Stomach smooth muscle (tissue), 2 donors: ENCODE results near the gene AHI1.

Experiments used
- H3K27ac ChIP-seq: one replicate; pipeline ENCODE4 v1.7.0; 2013; ENCODE audit warnings: mild to moderate bottlenecking, low read length, inconsistent platforms
- H3K27me3 ChIP-seq, 2 donors: one replicate each; pipeline ENCODE4 v1.7.0; 2013; ENCODE audit warnings: low read length in 2 of 2; ENCODE audit not compliant: insufficient read depth in 2 of 2, control insufficient read depth in 1 of 2
- H3K36me3 ChIP-seq, 2 donors: one replicate each; pipeline ENCODE4 v1.7.0; 2013; ENCODE audit warnings: low read length in 2 of 2; ENCODE audit not compliant: control insufficient read depth in 2 of 2, insufficient read depth in 2 of 2
- H3K4me1 ChIP-seq: one replicate; pipeline ENCODE4 v1.7.0; 2013; ENCODE audit warnings: low read length; ENCODE audit not compliant: control insufficient read depth, insufficient read depth
- H3K4me3 ChIP-seq, 2 donors: one replicate each; pipeline ENCODE4 v1.7.0; 2013; ENCODE audit warnings: low read length in 2 of 2
- H3K9ac ChIP-seq, 2 donors: one replicate each; pipeline ENCODE4 v1.7.0; 2013; ENCODE audit warnings: low read length in 2 of 2, mild to moderate bottlenecking in 1 of 2
- H3K9me3 ChIP-seq, 2 donors: one replicate each; pipeline ENCODE4 v1.7.0; 2013; ENCODE audit warnings: low read length in 2 of 2; ENCODE audit not compliant: control insufficient read depth in 2 of 2
- donor health status: healthy.
- donor health status: Pancreatic carcinoma.

AHI1 gene

DNA sequence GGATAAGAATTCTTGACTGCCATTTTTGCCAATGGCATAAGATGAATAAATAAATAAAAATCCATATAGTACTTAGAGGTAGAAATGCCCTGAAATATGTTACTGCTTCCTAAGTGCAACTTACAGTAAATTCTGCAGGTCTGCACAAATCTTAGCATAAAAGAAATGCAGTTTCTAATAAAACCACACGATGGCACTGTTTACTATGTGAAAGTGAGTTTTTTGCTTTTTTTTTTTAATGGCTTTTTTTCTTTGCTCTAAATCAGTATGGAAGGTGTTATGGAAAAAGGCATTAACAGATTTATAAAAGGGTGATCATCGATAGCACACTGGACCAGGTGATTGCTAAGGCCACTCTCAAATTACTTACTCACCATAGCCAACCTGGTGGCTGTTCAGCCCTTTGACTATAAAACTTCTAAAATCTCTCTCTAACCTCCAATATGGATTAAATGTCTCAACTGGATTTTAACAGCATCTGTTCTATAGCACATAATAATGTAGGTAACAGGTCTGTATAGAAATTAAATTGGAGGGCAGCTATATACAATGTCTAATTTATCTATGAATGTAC is 45.8 kb downstream of the AHI1 start:
- Histone ChIP-seq H3K9ac (no peak overlapping the region), H3K27me3 (no peaks in the 10 kb centered on the region), H3K27ac (no peak overlapping the region), H3K4me3 (no peak overlapping the region), H3K9me3 (no peaks in the 10 kb centered on the region), H3K4me1 (no peaks in the 10 kb centered on the region), H3K36me3 (peaks cover 0 to 9% of the 10 kb centered on the region in 2 donors)

DNA sequence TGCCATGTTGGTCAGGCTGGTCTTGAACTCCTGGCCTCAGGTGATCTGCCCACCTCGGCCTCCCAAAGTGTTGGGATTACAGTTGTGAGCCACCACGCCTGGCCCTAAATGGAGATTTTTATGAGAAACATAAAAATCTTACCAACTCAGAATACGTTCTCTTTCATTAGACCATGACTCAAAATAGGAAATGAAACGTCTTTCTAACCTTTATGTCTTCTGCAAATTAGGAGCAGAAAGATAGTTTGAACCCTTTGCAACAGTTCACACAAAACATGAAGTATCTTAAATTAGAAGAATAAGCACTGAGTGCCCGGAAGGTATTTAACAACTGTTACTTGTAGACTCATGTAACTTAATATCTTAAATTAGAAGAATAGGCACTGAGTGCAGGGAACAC is 48.3 kb downstream of the AHI1 start:
- Histone ChIP-seq H3K4me1 (no peaks in the 10 kb centered on the region), H3K27me3 (no peaks in the 10 kb centered on the region), H3K4me3 (no peak overlapping the region), H3K27ac (no peak overlapping the region), H3K9ac (no peak overlapping the region), H3K36me3 (peaks cover 7 to 19% of the 10 kb centered on the region in 2 donors), H3K9me3 (no peaks in the 10 kb centered on the region)

DNA sequence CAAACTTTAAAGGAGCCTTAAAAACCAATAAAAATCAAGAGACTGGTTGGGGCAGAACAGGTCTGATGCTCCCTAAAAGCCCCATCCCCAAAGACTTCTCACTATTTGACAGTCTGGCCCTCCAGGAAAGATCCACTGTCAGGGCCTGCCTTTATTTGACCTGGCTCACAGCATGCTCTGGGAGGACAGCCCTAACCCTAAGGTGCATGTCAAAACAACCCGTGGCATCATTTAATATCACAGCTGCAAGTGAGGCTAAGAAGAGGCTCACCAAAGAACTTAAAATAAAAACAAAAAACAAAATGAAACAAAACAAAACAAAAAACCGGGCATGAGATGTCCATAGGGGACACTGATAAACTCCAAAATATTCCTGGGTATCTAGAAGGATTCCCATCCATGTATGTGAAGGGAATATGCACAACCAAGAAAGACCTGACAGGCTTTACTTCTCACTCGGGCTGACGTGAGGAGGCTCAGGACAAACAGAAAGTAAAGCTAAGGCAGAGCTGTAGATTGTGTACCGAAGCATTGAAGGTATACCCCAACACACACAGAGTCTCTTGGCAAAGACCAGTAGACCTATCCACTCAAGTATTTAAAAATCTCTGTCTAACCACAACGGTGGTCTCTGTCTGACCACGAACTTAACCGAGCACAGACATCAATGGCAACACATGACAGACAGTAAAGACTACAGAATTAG is 57.3 kb downstream of the AHI1 start:
- Histone ChIP-seq H3K27me3 (no peaks in the 10 kb centered on the region), H3K36me3 (peaks cover 8 to 36% of the 10 kb centered on the region in 2 donors), H3K27ac (no peak overlapping the region), H3K4me1 (no peaks in the 10 kb centered on the region), H3K9me3 (no peaks in the 10 kb centered on the region), H3K9ac (no peak overlapping the region), H3K4me3 (no peak overlapping the region)

DNA sequence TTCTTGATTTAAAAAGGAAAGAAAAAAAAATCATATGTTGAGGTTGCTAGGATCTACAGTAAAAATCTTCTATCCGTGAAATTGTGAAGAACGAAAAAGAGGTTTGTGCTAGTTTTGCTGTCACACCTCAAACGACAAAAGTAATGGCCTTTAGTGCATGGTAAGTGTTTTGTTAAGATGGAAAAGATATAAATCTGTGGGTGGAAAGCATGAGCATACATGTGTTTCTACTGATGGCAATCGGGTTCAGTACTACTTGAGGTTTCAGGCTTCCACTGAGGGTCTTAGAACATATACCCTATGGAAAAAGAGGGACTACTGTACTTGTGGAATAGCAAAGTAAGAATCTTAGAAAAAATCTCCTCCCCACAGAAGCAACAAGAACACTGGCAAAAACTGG is 58.0 kb downstream of the AHI1 start:
- Histone ChIP-seq H3K4me1 (no peaks in the 10 kb centered on the region), H3K36me3 (peaks cover 7 to 32% of the 10 kb centered on the region in 2 donors), H3K4me3 (no peak overlapping the region), H3K27me3 (no peaks in the 10 kb centered on the region), H3K27ac (no peak overlapping the region), H3K9me3 (no peaks in the 10 kb centered on the region), H3K9ac (no peak overlapping the region)

DNA sequence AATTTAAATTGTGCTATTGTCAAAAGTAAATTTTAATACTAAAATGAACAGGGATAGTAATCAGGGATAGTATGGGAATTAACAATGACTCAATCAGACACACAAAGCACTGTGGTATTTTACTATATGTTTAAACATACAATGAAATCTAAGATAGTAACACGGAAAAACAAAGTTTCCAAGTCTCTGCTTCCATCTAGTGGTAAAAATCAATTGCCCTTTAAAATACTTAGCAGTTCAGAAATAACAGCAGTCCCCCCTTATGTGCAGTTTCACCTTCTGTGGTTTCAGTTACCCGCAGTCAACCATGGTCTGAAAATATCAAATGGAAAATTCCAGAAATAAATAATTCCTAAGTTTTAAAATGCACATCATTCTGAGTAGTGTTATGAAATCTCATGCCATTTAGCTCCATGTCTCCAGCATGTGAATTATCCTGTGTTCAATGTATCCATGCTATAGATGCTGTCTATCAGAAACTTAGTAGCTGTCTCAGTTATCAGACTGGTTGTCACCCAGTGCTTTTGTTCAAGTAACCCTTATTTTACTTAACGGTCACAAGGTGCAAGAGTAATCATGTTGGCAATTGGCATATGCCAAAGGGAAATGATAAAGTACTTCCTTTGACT is 58.5 kb downstream of the AHI1 start:
- Histone ChIP-seq H3K4me3 (no peak overlapping the region), H3K4me1 (no peaks in the 10 kb centered on the region), H3K9ac (no peak overlapping the region), H3K9me3 (no peaks in the 10 kb centered on the region), H3K27ac (no peak overlapping the region), H3K36me3 (peaks cover 7 to 28% of the 10 kb centered on the region in 2 donors), H3K27me3 (no peaks in the 10 kb centered on the region)

DNA sequence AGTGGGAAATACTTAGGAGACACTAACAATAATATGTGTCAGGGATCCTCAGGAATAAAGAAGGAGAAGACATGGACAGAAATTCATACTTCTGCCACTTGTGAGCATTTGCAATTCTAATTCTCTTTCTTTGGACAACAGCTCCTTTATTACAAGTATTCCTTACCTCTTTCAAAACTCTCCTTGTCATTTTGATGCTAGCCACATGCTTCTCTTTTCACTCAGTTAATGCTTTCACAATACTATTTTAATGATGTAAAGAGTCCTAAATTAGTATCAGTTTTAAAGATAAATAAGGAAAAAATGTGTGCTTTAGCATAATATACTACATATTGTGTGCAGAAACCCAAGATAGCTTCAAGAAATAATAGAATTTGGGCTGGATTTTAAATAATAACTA is 62.5 kb downstream of the AHI1 start:
- Histone ChIP-seq H3K9me3 (no peaks in the 10 kb centered on the region), H3K27ac (no peak overlapping the region), H3K9ac (no peak overlapping the region), H3K4me1 (no peaks in the 10 kb centered on the region), H3K36me3 (peaks cover 4 to 30% of the 10 kb centered on the region in 2 donors), H3K4me3 (no peak overlapping the region), H3K27me3 (no peaks in the 10 kb centered on the region)

DNA sequence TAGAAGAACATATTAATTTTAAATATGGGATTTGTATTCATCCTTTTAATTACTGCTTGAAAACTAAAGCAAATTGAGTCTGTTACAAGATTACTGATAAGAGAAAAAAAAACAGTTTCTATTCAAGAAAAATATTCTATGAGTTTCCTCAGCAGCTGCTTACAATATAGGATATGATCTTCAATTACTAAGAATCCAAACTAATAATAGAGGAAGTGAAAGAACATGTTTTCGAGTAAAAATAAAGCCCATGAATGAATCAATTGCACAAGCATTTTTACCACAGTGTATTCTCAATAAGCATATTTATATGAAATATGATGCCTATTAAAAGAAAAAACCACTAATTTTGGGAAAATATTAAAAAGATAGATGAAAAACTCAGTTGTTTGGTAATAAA is 63.4 kb downstream of the AHI1 start:
- Histone ChIP-seq H3K4me1 (no peaks in the 10 kb centered on the region), H3K4me3 (no peak overlapping the region), H3K36me3 (peaks cover 4 to 30% of the 10 kb centered on the region in 2 donors), H3K9ac (no peak overlapping the region), H3K9me3 (no peaks in the 10 kb centered on the region), H3K27ac (no peak overlapping the region), H3K27me3 (no peaks in the 10 kb centered on the region)

DNA sequence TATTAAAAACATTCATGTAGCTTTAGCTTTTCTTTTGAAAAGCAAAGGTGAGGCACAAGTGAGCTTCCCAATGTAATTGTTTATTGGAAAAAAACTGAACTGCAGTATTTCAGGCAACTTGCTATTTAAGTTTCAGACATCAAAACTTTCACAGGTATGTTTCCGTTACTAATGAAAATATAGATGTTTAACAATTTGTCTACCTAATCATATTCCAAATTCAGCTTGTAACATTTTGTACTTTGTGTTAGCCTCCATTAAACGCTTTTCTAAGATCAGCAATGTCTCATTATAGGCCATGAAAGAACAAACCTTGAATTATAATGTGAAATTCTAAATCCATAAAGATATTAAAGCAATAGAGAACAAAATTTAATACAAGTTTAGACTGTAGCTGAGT is 69.5 kb downstream of the AHI1 start:
- no peaks in the 10 kb centered on the region for H3K9me3 ChIP-seq
- H3K9ac ChIP-seq: no peak overlapping the region

DNA sequence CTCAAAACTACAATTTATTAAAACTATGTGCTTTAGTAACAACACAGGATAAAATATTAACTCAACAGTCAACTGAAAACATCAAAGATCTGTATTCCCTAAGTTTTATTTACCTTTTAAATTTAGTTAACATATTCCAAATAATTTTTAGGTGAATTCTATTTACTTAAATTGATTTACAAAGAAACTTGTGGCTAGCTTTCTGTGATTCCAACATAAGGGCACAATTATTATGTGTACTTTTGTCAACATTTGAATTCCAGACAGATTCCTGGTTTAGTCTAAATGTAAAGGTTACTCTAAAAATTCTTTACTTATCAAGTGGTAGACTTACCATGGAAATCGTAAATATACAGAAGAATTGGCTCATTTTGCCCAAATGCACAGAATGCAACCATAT is 70.7 kb downstream of the AHI1 start:
- no peaks in the 10 kb centered on the region for H3K9me3 ChIP-seq
- no peaks in the 10 kb centered on the region for H3K27me3 ChIP-seq
- H3K4me3 ChIP-seq: no peak overlapping the region
- H3K4me1 ChIP-seq: no peaks in the 10 kb centered on the region
- no peak overlapping the region for H3K9ac ChIP-seq
- no peak overlapping the region for H3K27ac ChIP-seq
- H3K36me3 ChIP-seq: peaks cover 0 to 3% of the 10 kb centered on the region in 2 donors

More for the DNA sequence above, 69.5 kb downstream of the AHI1 start:
- no peak overlapping the region for H3K4me3 ChIP-seq
- no peak overlapping the region for H3K27ac ChIP-seq
- no peaks in the 10 kb centered on the region for H3K4me1 ChIP-seq
- peaks cover 0 to 5% of the 10 kb centered on the region in 2 donors for H3K36me3 ChIP-seq
- no peaks in the 10 kb centered on the region for H3K27me3 ChIP-seq

DNA sequence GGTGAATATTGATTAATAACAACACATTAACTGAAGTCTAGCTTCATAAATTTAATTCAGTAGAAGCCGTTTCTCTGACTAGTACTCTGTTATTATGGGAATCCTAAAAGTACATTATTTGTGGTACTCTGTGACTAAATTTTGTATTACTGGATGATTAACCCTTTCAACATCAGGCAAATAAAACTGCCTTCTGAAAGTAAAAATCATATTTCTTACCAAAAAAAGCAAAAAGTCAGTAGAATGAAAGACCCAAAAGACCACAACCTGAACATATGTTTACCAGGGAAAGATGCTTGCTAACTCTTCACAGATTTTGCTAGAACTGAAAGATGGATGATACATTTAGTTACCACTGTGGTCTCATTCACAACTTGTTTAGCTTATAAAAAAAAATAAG is 73.2 kb downstream of the AHI1 start:
- no peaks in the 10 kb centered on the region for H3K27me3 ChIP-seq
- no peak overlapping the region for H3K27ac ChIP-seq
- no peak overlapping the region for H3K4me3 ChIP-seq
- H3K9me3 ChIP-seq: no peaks in the 10 kb centered on the region
- no peak overlapping the region for H3K9ac ChIP-seq
- H3K36me3 ChIP-seq: no peaks in the 10 kb centered on the region
- no peaks in the 10 kb centered on the region for H3K4me1 ChIP-seq

DNA sequence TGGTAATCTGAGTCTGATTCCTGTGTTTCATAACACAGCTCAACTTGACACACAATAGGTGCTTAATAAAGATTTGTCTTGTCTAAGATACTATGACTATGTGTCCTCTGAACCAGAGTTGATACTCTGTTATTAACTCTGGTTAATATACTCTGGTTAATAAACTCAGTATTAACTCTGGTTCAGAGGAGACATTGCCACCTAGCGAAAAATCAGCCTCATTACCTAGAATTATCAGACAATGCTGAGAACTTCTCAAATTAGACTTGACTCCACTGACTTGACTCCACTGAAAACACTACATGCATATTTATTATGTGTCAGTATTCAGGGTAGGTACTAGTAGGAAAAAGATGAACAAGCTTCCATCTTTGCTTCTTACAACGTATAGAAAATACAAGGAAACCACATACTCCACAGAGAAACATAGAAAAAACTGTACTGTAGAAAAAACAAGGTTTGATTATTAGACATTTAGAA is 73.9 kb downstream of the AHI1 start:
- no peak overlapping the region for H3K9ac ChIP-seq

More for the DNA sequence above, 73.9 kb downstream of the AHI1 start:
- no peaks in the 10 kb centered on the region for H3K4me1 ChIP-seq
- no peaks in the 10 kb centered on the region for H3K27me3 ChIP-seq
- H3K36me3 ChIP-seq: no peaks in the 10 kb centered on the region
- H3K4me3 ChIP-seq: no peak overlapping the region
- H3K27ac ChIP-seq: no peak overlapping the region
- no peaks in the 10 kb centered on the region for H3K9me3 ChIP-seq
